ENCODE results near the gene RASSF4.

Gene RASSF4

GRCh38 chr10:44965104-44965503 lies 5.5 kb downstream of the RASSF4 start:
- DNase-seq = no peak

- peak in 1 of 2 experiments; percentile 13 for DNase-seq
Observed at GRCh38 chr10:44965651-44966097, 6.1 kb downstream of the RASSF4 start.

DNA sequence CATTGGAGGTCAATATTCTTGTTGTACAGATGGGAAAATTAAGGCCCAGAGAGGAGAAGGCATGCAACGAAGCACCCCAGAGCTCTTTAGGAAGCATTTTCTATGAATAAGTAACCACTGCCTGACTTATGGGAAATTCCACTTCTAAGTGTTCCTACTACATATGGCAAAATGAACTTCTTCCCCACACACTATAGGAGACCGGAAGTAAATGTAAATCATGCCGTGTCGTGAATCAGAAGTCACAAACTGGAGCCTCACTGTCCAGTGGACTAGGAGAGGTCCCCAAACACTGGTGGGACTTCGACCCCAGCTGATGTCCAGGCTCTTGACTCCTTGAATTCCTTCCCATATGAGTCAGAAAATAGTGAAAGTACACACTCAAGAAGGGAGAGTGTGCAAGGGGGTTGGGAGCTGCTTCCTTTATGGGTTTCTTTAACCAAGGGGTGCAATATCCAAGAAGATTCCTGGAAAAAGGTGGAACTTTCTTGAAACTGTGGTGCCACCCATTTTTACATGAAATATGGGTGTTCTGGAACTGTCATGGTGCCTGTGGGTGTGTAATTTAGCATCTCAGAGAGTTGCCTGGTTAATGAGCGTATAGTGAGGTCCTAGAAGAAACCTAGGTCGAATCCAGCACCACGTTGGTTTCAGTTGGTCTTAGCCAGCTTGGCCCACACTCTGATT lies 6.7 kb downstream of the RASSF4 start:
- DNase-seq = no peak

- DNase-seq = no peak
Observed at GRCh38 chr10:44966816-44967509, 7.4 kb downstream of the RASSF4 start.

GRCh38 chr10:44967616-44968015 lies 8.0 kb downstream of the RASSF4 start:
- DNase-seq = no peak

GRCh38 chr10:44968091-44968490 lies 8.5 kb downstream of the RASSF4 start:
- DNase-seq = no peak

GRCh38 chr10:44968500-44969400 lies 9.1 kb downstream of the RASSF4 start:
- peak in 1 of 2 experiments; percentile 25 for DNase-seq

- no peak for DNase-seq
Observed at GRCh38 chr10:44969854-44970253, 10.3 kb downstream of the RASSF4 start.

DNA sequence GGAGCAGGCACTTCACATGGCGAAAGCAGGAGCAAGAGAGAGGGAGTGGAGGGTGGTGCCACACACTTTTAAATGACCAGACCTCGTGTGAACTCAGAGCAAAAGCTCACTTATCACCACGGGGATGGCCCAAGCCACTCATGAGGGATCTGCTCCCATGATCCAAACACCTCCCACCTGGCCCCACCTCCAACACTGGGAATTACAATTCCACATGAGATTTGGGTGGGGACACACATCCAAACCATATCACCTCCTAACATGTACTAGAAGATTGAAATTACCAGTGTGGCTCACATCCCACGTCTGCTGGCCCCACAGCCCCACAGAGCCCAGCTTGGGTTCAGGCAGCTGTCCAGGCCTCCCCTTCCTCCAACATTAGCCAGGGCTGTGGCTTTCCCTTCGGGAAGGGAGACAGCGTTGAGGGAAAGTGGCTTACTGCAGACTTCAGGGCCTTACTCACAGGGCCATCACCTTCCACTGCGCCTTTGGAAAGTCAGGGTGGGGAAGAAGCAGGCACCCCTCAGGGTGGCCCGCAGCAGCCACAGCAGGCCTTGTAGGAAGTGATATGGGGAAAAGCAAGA lies 11.3 kb downstream of the RASSF4 start:
- no peak for DNase-seq

- DNase-seq = no peak
Observed at GRCh38 chr10:44971434-44971833, 11.8 kb downstream of the RASSF4 start.

- DNase-seq = no peak
Observed at GRCh38 chr10:44971935-44972757, 12.5 kb downstream of the RASSF4 start.

- DNase-seq = no peak
Observed at GRCh38 chr10:44972874-44973306, 13.3 kb downstream of the RASSF4 start.

- DNase-seq = peak in 1 of 2 experiments; percentile 20
Observed at GRCh38 chr10:44973323-44974081, 13.9 kb downstream of the RASSF4 start.

DNA sequence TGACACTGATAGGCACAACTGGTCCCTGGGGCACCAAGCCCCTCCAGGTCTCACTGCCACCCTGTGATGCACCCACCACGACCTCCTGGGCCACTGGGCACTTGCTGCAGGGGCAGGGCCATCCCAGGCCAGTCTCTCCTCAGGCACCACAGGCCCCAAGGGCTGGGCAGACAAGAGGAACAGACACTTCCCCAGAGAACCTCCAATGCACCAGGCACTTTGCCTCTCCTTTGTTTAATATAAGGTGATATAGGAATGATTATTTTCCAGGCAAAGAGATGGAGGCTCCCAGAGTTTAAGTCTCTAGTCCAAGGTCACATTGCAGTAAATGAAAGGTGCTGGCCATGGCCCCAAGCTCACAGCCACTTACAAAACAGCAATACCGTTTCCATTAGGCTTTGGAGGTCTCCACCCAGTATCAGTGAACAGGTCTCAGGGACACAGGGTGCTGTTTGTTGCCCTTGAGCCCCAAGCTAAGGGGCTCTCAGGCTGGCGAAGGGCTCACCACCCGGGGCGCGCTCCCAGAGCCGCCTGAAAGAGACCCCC lies 14.6 kb downstream of the RASSF4 start:
- DNase-seq = no peak

GRCh38 chr10:44974628-44975430 lies 15.2 kb downstream of the RASSF4 start:
- DNase-seq = peak in 1 of 2 experiments; percentile 4

- peak in 1 of 2 experiments; percentile 39 for DNase-seq
Observed at GRCh38 chr10:44975431-44976331, 16.1 kb downstream of the RASSF4 start.

DNA sequence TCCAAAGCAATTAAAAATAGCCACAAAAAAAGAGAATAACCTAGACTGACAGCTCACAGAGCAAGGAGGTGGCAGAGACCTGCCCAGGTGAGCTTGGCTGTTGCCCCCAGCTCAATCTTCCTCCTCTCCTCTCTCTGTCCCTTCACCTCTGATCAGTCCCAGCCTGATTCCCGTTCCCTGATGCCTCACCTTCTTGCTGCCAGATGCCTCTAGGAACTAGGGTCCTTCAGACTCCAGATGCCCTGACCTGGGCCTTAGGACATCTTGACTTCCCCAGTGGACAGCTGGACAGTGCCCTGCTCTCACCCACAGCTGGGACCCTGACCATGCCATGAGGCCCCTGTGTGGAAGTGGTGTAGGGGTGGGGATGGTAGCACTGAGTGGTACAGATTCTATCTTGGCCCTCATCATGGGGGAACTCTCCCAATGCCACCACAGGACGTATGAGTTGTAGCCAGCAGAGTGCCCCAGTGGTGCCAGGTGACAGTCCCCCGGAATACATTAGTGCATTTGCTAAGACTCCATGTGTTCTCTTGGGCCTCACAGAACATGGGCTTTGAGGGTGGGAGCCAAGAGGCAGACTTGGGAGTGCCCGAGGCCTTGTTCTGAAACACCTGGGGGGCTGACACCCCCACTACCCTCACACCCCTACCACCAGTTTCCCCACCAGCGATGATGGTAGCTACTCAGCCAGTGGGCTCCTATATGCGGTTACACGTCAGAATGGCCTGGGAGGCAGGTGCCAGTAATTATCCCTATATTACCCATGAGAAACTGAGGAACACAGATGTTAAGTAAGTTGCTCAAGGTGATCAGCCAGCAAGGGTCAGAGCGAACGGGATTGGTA lies 17.0 kb downstream of the RASSF4 start:
- DNase-seq = no peak

Data from NCI-H524 (cell line).